ENCODE data around the gene GNG4.
"Not testable (repeated sequence)": the region's sequence is repeated elsewhere in the genome, so short reads cannot be mapped to it uniquely, and the experiment has no call there.

Gene GNG4

GRCh38 chr1:235624721-235625333 is 24.8 kb downstream of the GNG4 start:
- TF ChIP-seq, protein P1, sequence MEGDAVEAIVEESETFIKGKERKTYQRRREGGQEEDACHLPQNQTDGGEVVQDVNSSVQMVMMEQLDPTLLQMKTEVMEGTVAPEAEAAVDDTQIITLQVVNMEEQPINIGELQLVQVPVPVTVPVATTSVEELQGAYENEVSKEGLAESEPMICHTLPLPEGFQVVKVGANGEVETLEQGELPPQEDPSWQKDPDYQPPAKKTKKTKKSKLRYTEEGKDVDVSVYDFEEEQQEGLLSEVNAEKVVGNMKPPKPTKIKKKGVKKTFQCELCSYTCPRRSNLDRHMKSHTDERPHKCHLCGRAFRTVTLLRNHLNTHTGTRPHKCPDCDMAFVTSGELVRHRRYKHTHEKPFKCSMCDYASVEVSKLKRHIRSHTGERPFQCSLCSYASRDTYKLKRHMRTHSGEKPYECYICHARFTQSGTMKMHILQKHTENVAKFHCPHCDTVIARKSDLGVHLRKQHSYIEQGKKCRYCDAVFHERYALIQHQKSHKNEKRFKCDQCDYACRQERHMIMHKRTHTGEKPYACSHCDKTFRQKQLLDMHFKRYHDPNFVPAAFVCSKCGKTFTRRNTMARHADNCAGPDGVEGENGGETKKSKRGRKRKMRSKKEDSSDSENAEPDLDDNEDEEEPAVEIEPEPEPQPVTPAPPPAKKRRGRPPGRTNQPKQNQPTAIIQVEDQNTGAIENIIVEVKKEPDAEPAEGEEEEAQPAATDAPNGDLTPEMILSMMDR (conservative IDR thresholded peaks at IDR 0.05; ENCODE audit: low read depth, low read length), result no peak
- peak; percentile 92 for DNase-seq (ENCODE audit: low read depth)

GRCh38 chr1:235622936-235623779 is 26.4 kb downstream of the GNG4 start:
- DNase-seq (ENCODE audit: low read depth), result no peak
- no peak overlapping the region for H3K4me3 ChIP-seq (ENCODE audit: low read depth, low read length)
- TF ChIP-seq, protein P1 (conservative IDR thresholded peaks at IDR 0.05; ENCODE audit: low read depth, low read length), result no peak

More at GRCh38 chr1:235624721-235625333, 24.8 kb downstream of the GNG4 start:
- H3K4me3 ChIP-seq (ENCODE audit: low read depth, low read length), result no peak overlapping the region

DNA sequence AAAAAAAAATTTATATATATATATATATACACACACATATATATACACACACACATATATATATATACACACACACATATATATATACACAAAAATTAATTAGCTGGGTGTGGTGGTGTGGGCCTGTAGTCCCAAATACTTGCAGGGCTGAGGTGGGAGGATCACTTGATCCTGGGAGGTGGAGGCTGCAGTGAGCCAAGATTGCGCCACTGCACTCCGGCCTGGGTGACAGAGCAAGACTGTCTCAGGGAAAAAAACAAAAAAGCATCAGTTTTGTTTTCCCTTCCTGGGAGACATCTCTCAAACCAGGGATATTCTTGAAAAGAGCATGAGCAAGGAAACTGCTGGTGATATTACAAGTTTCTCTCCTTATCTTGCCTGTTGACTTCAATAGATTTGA is 30.4 kb downstream of the GNG4 start:
- DNase-seq (ENCODE audit: low read depth), result peak; percentile 5
- not testable (repeated sequence) for H3K4me3 ChIP-seq (ENCODE audit: low read depth, low read length)

DNA sequence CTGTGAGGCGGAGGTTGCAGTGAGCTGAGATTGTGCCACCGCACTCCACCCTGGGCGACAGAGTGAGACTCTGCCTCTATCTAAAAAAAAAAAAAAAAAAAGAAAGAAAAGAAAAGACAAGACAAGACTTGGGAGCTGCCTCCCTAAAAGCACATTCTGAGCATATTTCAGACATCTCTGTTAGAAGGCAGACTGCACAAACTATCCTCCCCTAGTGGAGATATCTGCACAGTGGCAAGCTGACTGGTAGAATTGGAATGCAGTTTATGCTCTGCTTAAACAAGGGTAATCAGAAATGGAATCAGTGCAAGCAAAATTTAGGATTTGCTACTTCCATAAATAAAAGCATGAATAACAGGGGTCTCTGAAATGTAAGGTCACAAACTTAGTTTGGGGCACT is 31.8 kb downstream of the GNG4 start:
- DNase-seq (ENCODE audit: low read depth), result peak; percentile 83
- TF ChIP-seq, protein P1 (conservative IDR thresholded peaks at IDR 0.05; ENCODE audit: low read depth, low read length), result peak; percentile 74
- no peak overlapping the region for H3K4me3 ChIP-seq (ENCODE audit: low read depth, low read length)

DNA sequence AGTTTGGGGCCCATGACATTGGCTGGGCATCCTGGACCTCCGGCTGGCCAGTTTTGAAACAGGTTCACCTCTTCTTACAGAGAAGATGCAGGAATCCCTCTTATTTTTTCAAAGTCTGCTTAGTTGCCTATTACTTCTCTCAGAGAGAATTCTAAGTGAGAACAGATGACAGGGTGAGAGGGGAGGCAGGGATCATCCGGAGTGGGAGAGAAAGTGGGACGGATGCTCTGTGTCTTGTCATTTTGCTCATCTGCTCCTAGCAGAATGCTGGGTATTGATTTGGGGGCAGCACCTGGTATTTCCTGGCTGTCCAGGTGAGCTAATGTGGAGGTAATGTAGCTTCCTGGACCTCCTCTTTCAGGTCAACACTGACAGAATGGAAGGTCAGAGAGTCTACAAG is 32.4 kb downstream of the GNG4 start:
- DNase-seq (ENCODE audit: low read depth), result no peak
- H3K4me3 ChIP-seq (ENCODE audit: low read depth, low read length), result no peak overlapping the region
- TF ChIP-seq, protein P1 (conservative IDR thresholded peaks at IDR 0.05; ENCODE audit: low read depth, low read length), result no peak

- no peak for DNase-seq (ENCODE audit: low read depth)
- TF ChIP-seq, protein P1 (conservative IDR thresholded peaks at IDR 0.05; ENCODE audit: low read depth, low read length), result no peak
- no peak overlapping the region for H3K4me3 ChIP-seq (ENCODE audit: low read depth, low read length)
Observed at GRCh38 chr1:235614442-235614954, 35.1 kb downstream of the GNG4 start.

- no peak overlapping the region for H3K4me3 ChIP-seq (ENCODE audit: low read depth, low read length)
- no peak for DNase-seq (ENCODE audit: low read depth)
- TF ChIP-seq, protein P1 (conservative IDR thresholded peaks at IDR 0.05; ENCODE audit: low read depth, low read length), result no peak
Observed at GRCh38 chr1:235613602-235614001, 36.0 kb downstream of the GNG4 start.

Data from choroid plexus epithelial cell (primary cell).